Left hindlimb (tissue), 1 donor: ENCODE data around the gene C4orf36.

Experiments
- DNase-seq: peaks from one replicate; pipeline ENCODE4 v3.0.0-alpha.2; 2018

C4orf36 gene

DNA sequence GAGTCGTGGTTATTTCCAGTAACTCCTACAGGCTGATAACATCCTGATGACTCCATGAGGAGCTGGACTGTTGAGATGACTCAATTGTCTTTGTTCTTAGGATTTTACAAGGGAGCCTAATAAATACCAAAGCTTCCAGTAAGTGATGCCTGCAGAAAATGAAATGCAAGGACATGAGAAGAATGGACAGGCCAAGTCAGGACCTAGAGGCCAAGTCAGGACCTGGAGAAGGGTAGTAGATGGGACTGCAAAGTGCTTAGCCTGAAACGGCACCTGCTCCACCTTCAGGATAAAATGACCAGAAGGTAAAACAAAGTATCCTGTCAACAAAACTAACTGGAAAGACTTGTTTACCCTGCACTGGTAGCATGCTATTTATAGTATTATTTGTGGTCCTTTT, 36.6 kb downstream of the C4orf36 start:
- DNase-seq: no peak

GRCh38 chr4:86853209-86853608, 39.0 kb downstream of the C4orf36 start:
- no peak for DNase-seq

- DNase-seq: no peak
Observed at GRCh38 chr4:86848732-86849619, 43.2 kb downstream of the C4orf36 start, which contains the start of gene SLC10A6. Gene SLC10A6, minus strand, starts transcription at chr4:86849384. Its CDS starts 269 bp downstream, at chr4:86849115.

DNA sequence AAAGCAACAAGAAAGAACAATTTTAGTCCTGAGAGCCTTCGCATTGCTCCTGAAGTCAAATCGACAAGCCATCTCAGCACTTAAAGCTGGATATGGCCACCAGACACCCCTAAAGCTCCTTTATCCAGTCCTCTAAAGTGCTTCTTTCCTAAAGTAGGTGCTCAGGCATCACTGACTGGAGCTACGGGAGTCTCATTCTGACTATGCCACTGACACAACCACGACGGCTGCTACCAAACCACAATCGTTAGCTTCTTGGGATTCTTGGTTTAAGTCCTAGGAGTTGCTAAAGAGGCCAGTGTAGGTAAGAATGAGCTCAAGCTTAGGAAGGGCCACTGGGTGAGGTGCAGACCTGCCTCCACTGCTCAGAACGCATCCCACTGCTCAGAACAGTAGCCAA, 44.1 kb downstream of the C4orf36 start:
- DNase-seq: no peak

GRCh38 chr4:86847571-86847970, 44.7 kb downstream of the C4orf36 start:
- no peak for DNase-seq

GRCh38 chr4:86846921-86847320, 45.3 kb downstream of the C4orf36 start:
- no peak for DNase-seq

- no peak for DNase-seq
Observed at GRCh38 chr4:86845593-86845992, 46.6 kb downstream of the C4orf36 start.

DNA sequence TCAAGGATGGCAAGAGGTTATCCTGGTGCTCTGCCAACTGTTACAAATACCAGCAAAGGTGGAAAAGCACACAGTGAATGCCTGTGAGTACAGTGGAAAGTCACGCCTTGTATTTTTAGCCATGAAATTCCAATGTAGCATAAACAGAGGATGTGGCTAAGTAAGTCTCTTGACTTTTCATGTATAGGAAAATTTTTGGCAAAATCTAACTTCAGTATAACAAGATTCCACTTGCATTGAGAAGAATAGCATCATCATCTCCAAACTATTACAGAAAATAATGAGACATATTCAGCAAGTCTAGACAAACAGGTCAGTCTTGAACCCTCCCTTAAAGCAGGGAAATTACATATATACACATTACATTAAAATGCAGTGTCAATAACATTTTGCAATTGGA, 50.9 kb downstream of the C4orf36 start:
- no peak for DNase-seq

- DNase-seq: no peak
Observed at GRCh38 chr4:86840858-86841257, 51.4 kb downstream of the C4orf36 start.

GRCh38 chr4:86837691-86838503, 54.3 kb downstream of the C4orf36 start:
- DNase-seq: no peak

DNA sequence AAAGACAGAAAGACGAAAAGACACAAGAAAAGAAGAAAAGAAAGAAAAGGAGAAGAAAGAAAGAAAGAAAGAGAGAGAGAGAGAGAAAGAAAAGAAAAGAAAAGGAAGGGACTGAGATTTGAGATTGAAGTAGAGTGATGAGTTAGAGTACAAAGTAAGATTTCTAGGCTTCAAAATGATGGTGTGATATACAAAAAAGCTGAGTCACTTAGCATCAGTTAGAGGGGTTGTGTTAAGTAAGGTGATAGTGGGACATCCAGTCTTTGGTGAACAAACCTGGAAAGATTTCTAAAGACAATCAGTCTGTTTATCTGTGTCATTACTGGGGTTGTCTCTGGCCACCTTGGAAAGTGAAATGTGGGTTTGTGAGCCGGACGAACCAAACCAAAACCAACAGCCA, 56.5 kb downstream of the C4orf36 start:
- DNase-seq: no peak

GRCh38 chr4:86834901-86835300, 57.3 kb downstream of the C4orf36 start:
- DNase-seq: no peak

DNA sequence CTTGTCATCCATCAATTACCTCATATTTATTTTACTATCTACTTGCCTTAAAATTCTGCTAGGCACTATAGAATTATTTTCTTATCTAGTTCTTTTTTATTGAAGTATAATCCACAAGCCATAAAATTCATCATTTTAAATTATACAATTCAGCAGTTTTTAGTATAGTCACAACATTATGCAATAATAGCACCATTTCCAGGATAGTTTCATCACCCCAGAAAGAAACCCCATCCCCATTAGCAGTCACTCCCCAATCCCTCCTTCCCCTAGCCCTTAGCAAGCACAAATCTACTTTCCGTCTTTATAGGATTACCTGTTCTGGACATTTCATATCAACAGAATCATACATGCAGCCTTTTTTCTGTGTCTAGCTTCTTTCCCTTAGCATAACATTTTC, 58.6 kb downstream of the C4orf36 start:
- DNase-seq: no peak

- DNase-seq: no peak
Observed at GRCh38 chr4:86831262-86832130, 60.7 kb downstream of the C4orf36 start.
